Measurements from ENCODE around the gene FADS2.

Gene FADS2

GRCh38 chr11:61904539-61905048 is 76.5 kb downstream of the FADS2 start:
- TF ChIP-seq CTCF (IDR thresholded peaks at IDR 0.05; ENCODE audit: low read depth, low read length), result no peak
- no peak for DNase-seq (ENCODE audit: extremely low read depth, low read depth)

- DNase-seq (ENCODE audit: extremely low read depth, low read depth), result no peak
- TF ChIP-seq CTCF (IDR thresholded peaks at IDR 0.05; ENCODE audit: low read depth, low read length), result no peak
These were observed 77.1 kb downstream of the FADS2 start for GRCh38 chr11:61905067-61905696.

- no peak for DNase-seq (ENCODE audit: extremely low read depth, low read depth)
These were observed 77.9 kb downstream of the FADS2 start for GRCh38 chr11:61905801-61906521.

GRCh38 chr11:61906522-61906909 is 78.4 kb downstream of the FADS2 start:
- DNase-seq (ENCODE audit: extremely low read depth, low read depth), result no peak
- no peak for TF ChIP-seq CTCF (IDR thresholded peaks at IDR 0.05; ENCODE audit: low read depth, low read length)

More at GRCh38 chr11:61905801-61906521, 77.9 kb downstream of the FADS2 start:
- TF ChIP-seq CTCF (IDR thresholded peaks at IDR 0.05; ENCODE audit: low read depth, low read length), result no peak

GRCh38 chr11:61907282-61907681 is 79.2 kb downstream of the FADS2 start:
- DNase-seq (ENCODE audit: extremely low read depth, low read depth), result no peak
- no peak for TF ChIP-seq CTCF (IDR thresholded peaks at IDR 0.05; ENCODE audit: low read depth, low read length)

- TF ChIP-seq CTCF (IDR thresholded peaks at IDR 0.05; ENCODE audit: low read depth, low read length), result no peak
- no peak for DNase-seq (ENCODE audit: extremely low read depth, low read depth)
These were observed 80.0 kb downstream of the FADS2 start for GRCh38 chr11:61907871-61908729.

Measured in AG09319 (cell line).